Endothelial cell of umbilical vein (primary cell): Measurements from ENCODE around the gene HOMER1. TPM values are rescaled to one million over a fixed set of nuclear protein-coding genes. Genes with fewer than 3 reads are reported as not detected.

ENCODE experiments used
- BruUV-seq: library from RNA; stranded (reverse); fragments of 400-500 nt; replicated peaks from 2 replicates; lab custom pipeline; 2021; lab: Mats Ljungman, UMichigan
- CTCF ChIA-PET: fragments of 300-600, 350-600 bp; sonication (Branson Sonifier 250); formaldehyde crosslinking; loops from one replicate; lab custom pipeline; 2021; ENCODE audit warnings: antibody characterized with exemption, inconsistent platforms; lab: Charles Lee
- POLR2A ChIA-PET: fragments of 300-600, 350-600 bp; sonication (Branson Sonifier 250); formaldehyde crosslinking; loops from one replicate; lab custom pipeline; 2021; ENCODE audit warnings: antibody characterized with exemption, inconsistent platforms; lab: Charles Lee
- DNase-seq: peaks from one replicate; pipeline ENCODE4 v3.0.0-alpha.2; 2011; ENCODE audit warnings: low read depth, low spot score
- FAIRE-seq: peaks from 2 replicates; lab custom pipeline; 2011; peaks lifted over from hg19 to GRCh38; lab: Jason Lieb, UNC
- H2AFZ ChIP-seq: 2 replicates; pipeline ENCODE4 v1.6.0; 2012; ENCODE audit warnings: low read depth, low read length, control low read depth, inconsistent platforms
- H3K27ac ChIP-seq: 2 replicates; pipeline ENCODE4 v1.5.1; 2011; ENCODE audit warnings: low read depth, mild to moderate bottlenecking, control low read depth, low read length, moderate library complexity; ENCODE audit not compliant: insufficient read depth
- H3K27me3 ChIP-seq, 2 experiments: 2 replicates each; pipeline versions ENCODE4 v1.6.0 to v1.6.1; 2011; ENCODE audit warnings: low read length in 2 of 2, mixed read lengths in 1 of 2; ENCODE audit not compliant: control insufficient read depth in 2 of 2, insufficient read depth in 2 of 2
- H3K36me3 ChIP-seq, 2 experiments: 2 replicates in 1 of 2; 3 replicates in 1 of 2; pipeline ENCODE4 v1.5.1; 2011; ENCODE audit warnings: low read length in 2 of 2, mild to moderate bottlenecking in 1 of 2, moderate library complexity in 1 of 2; ENCODE audit not compliant: control insufficient read depth in 2 of 2, insufficient read depth in 2 of 2; ENCODE audit errors: extremely low read depth in 1 of 2
- H3K4me1 ChIP-seq: 3 replicates; pipeline ENCODE4 v1.5.1; 2011; ENCODE audit warnings: mild to moderate bottlenecking, low read length; ENCODE audit not compliant: control insufficient read depth, insufficient read depth; ENCODE audit errors: extremely low read depth
- H3K4me2 ChIP-seq: 2 replicates; pipeline ENCODE4 v1.6.1; 2011; ENCODE audit warnings: low read length, control low read depth, mixed read lengths; ENCODE audit not compliant: insufficient read depth
- H3K4me3 ChIP-seq, 3 experiments: fragments of 200-600 bp in 1 of 3; sonication (generic), shearing (Covaris generic) in 1 of 3; replicated peaks in 1 of 3; 2 replicates each; pipeline ENCODE4 v1.5.1; 2011 to 2016; ENCODE audit warnings: control low read depth in 3 of 3, low read length in 3 of 3, mild to moderate bottlenecking in 2 of 3, inconsistent platforms in 1 of 3, low read depth in 1 of 3, moderate library complexity in 1 of 3; ENCODE audit not compliant: insufficient read depth in 1 of 3
- H3K79me2 ChIP-seq: 2 replicates; pipeline ENCODE4 v1.6.0; 2012; ENCODE audit warnings: low read length, inconsistent platforms; ENCODE audit not compliant: control insufficient read depth, insufficient read depth
- H3K9ac ChIP-seq: replicated peaks from 2 replicates; pipeline ENCODE3; 2011; ENCODE audit warnings: low read length, control low read depth; ENCODE audit not compliant: insufficient read depth; ENCODE audit errors: extremely low read depth
- H3K9me1 ChIP-seq: replicated peaks from 3 replicates; pipeline ENCODE4 v1.6.0; 2011; ENCODE audit warnings: mild to moderate bottlenecking, low read length; ENCODE audit not compliant: control insufficient read depth, insufficient read depth; ENCODE audit errors: extremely low read depth
- H3K9me3 ChIP-seq: replicated peaks from 2 replicates; pipeline ENCODE4 v1.5.1; 2012; ENCODE audit warnings: low read length, inconsistent platforms; ENCODE audit not compliant: control insufficient read depth, insufficient read depth
- H4K20me1 ChIP-seq: replicated peaks from 2 replicates; pipeline ENCODE3; 2011; ENCODE audit warnings: mild to moderate bottlenecking, low read length; ENCODE audit not compliant: control insufficient read depth, insufficient read depth; ENCODE audit errors: extremely low read depth
- CTCF ChIP-seq, 2 donors: IDR thresholded peaks; 1 replicate in 1 of 2; 2 replicates in 1 of 2; pipeline ENCODE4 v1.5.1; 2011; ENCODE audit warnings: low read length in 2 of 2, mild to moderate bottlenecking in 2 of 2, moderate library complexity in 2 of 2, control low read depth in 1 of 2, inconsistent platforms in 1 of 2, low read depth in 1 of 2; ENCODE audit not compliant: insufficient read depth in 1 of 2; ENCODE audit errors: extremely low read depth in 1 of 2
- EZH2 ChIP-seq: IDR thresholded peaks from 2 replicates; pipeline ENCODE4 v1.6.1; 2012; ENCODE audit warnings: borderline replicate concordance, low read depth, mild to moderate bottlenecking, moderate library complexity, low read length, inconsistent platforms; ENCODE audit not compliant: severe bottlenecking
- FOS ChIP-seq: IDR thresholded peaks from 2 replicates; pipeline ENCODE4 v1.6.1; 2011; ENCODE audit warnings: mild to moderate bottlenecking, low read length, moderate library complexity, borderline replicate concordance; ENCODE audit not compliant: insufficient read depth
- GATA2 ChIP-seq: IDR thresholded peaks from 2 replicates; pipeline ENCODE4 v1.7.0; 2011; ENCODE audit warnings: low read depth, mild to moderate bottlenecking, moderate library complexity, mixed read lengths, low read length; ENCODE audit not compliant: insufficient read length, insufficient read depth
- JUN ChIP-seq: IDR thresholded peaks from 2 replicates; pipeline ENCODE4 v1.6.1; 2011; ENCODE audit warnings: borderline replicate concordance, low read depth; ENCODE audit not compliant: insufficient read length, insufficient read depth
- MAX ChIP-seq: IDR thresholded peaks from 2 replicates; pipeline ENCODE4 v1.6.1; 2011; ENCODE audit not compliant: insufficient read depth, insufficient read length
- MYC ChIP-seq: IDR thresholded peaks from one replicate; pipeline ENCODE4 v1.6.1; 2011; ENCODE audit warnings: mild to moderate bottlenecking, low read depth, low read length
- POLR2A ChIP-seq: IDR thresholded peaks from 2 replicates; pipeline ENCODE4 v1.6.1; 2012; ENCODE audit warnings: low read depth, mild to moderate bottlenecking, control low read depth, low read length
- POLR2AphosphoS5 ChIP-seq: IDR thresholded peaks from 2 replicates; pipeline ENCODE4 v1.6.1; 2012; ENCODE audit warnings: low read depth, mild to moderate bottlenecking, control low read depth, low read length, moderate library complexity; ENCODE audit not compliant: insufficient read depth
- dilution Hi-C: fragments of 300-500 bp; cut with MboI; formaldehyde crosslinking; loops from one replicate; pipeline ENCODE4 v1.15.0; 2019; ENCODE audit warnings: low sequenced_read_pairs; ENCODE audit not compliant: extremely low pct_ligation_motif_present
- intact Hi-C: fragments of 100-400 bp; cut with micrococcal nuclease; formaldehyde crosslinking; loops from one replicate; pipeline ENCODE4 v1.10.0; 2022
- polyA plus RNA-seq, 4 experiments: library from polyadenylated mRNA; depleted of rRNA in 3 of 4; stranded (reverse) in 3 of 4; unstranded in 1 of 4; fragments of >200 nt; gene quantifications; 2 replicates each; pipeline versions ENCODE4 v1.2.1 to v1.2.3, GENCODE V29; 2011 to 2012; ENCODE audit warnings: missing spikeins in 1 of 4
- total RNA-seq: library from RNA; stranded (reverse); gene quantifications from 2 replicates; pipeline ENCODE4 v1.2.3, GENCODE V29; 2021

The HOMER1 gene
- total and polyA plus RNA-seq, 2 donors (not counting 3 experiments of a cell fraction or from before 2014, with no cell fraction given): 0.57 to 3.9 TPM

GRCh38 chr5:79517601-79518000, 3.7 kb upstream of the HOMER1 start:
- Histone ChIP-seq H3K79me2 (no peaks in the 10 kb centered on the region), H3K27ac (no peak overlapping the region), H3K9me3 (no peaks in the 10 kb centered on the region), H3K9me1 (no peaks in the 10 kb centered on the region), H2AFZ (no peak overlapping the region), H3K4me2 (no peak overlapping the region), H3K4me3 (no peak overlapping the region), H4K20me1 (no peaks in the 10 kb centered on the region), H3K9ac (no peak overlapping the region), H3K27me3 (no peaks in the 10 kb centered on the region), H3K4me1 (peaks cover 9% of the 10 kb centered on the region), H3K36me3 (no peaks in the 10 kb centered on the region)
- TF ChIP-seq POLR2AphosphoS5 (no peak), MYC (no peak), FOS (no peak), EZH2 (no peak), CTCF (IDR thresholded peaks at IDR 0.05; ENCODE audit: extremely low read depth in 1 of 2, insufficient read depth in 1 of 2, low read depth in 1 of 2, low read length in 2 of 2) (no peak), POLR2A (no peak), GATA2 (no peak), MAX (no peak), JUN (no peak)
- no TSS peak for BruUV-seq
- CTCF ChIA-PET: no interaction called here
- intact Hi-C loops: loop anchor here (10.0 kb wide), 1 partner anchor 737 kb away; the partner anchor contains the start of gene SERINC5
- dilution Hi-C loops: no loop called here
- FAIRE-seq (no peak), DNase-seq (no peak)
- POLR2A ChIA-PET: no interaction called here
